Fibroblast of skin of left quadriceps (primary cell): ENCODE measurements around the gene CTAG1B.
A peak's percentile ranks its signal among the peaks of the same experiment; 100 is the strongest.
"Not testable (repeated sequence)": the region's sequence is repeated elsewhere in the genome, so short reads cannot be mapped to it uniquely, and the experiment has no call there.

ENCODE experiments used
- DNase-seq, 2 experiments: peaks; one replicate each; pipeline ENCODE4 v3.0.0-alpha.2; 2013; ENCODE audit warnings: low read depth in 2 of 2

CTAG1B gene

GRCh38 chrX:154620767-154621414 lies 1.8 kb upstream of the CTAG1B start:
- not testable (repeated sequence) for DNase-seq

DNA sequence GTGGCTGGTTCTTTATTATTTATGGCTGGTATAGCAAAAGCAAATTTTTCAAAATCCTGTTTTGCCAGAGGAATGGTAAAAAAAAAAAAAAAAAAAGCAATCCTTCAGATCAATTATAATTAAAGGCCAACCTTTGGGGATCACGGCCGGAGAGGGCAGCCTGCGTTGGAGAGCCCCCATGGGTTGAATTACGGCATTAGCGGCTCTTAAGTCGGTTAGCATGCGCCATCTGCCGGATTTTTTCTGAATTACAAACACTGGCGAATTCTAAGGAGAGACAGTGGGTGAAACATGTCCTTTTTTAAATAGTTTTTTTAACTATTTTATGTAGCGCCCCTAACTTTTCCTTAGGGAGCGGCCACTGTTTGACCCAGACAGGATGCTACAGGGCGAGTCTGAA lies 5.5 kb downstream of the CTAG1B start:
- not testable (repeated sequence) for DNase-seq

GRCh38 chrX:154611146-154611545 lies 7.9 kb downstream of the CTAG1B start:
- DNase-seq, result not testable (repeated sequence)

DNA sequence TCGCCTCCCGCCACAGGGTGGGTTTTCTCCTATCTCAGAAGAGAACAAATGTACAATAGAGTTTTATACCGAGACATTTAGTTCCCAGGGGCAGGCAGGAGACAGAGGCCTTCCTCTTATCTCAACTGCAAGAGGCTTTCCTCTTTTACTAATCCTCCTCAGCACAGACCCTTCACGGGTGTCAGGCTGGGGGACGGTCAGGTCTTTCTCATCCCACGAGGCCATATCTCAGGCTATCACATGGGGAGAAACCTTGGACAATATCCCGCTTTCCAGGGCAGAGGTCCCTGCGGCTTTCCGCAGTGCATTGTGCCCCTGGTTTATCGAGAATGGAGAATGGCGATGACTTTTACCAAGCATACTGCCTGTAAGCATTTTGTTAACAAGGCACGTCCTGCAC lies 10.3 kb downstream of the CTAG1B start:
- not testable (repeated sequence) for DNase-seq

DNA sequence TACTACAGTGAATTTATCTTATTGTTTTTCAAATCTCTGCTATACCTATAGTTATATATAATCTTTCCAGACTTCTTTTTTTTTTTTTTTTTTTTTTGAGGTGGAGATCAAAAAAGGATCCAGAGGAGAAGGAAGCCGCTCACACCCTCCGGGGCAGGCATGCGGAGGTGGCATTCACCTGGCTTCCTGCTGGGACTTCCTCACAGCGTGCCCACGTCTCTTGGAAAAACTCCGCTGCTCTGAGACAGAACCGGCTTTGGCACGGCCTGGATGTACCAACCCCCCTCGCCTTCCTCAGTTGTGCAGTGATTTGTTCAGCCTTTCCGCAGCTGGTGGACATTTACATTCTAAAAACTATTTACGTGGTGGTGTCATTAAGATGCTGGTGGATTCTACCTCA lies 11.1 kb downstream of the CTAG1B start:
- not testable (repeated sequence) for DNase-seq

DNA sequence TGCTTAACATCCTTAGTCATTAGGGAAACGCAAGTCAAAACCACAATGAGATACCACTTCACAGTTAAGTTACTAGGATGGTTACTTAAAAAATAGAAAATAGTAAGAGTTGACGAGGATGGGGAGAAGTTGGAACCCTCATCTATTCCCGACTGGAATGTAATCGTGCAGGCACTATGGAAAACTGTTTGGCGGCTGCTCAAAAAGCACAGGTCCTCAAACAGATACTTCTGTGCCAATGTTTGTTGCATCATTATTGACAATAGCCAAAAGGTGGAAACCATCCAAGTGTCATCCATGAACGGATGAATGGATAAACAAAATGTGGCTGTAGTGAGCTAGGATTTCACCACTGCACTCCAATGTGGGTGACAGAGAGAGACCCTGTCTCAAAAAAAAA lies 11.7 kb downstream of the CTAG1B start:
- DNase-seq, result no peak

GRCh38 chrX:154605566-154605965 lies 13.5 kb downstream of the CTAG1B start:
- DNase-seq, result no peak

DNA sequence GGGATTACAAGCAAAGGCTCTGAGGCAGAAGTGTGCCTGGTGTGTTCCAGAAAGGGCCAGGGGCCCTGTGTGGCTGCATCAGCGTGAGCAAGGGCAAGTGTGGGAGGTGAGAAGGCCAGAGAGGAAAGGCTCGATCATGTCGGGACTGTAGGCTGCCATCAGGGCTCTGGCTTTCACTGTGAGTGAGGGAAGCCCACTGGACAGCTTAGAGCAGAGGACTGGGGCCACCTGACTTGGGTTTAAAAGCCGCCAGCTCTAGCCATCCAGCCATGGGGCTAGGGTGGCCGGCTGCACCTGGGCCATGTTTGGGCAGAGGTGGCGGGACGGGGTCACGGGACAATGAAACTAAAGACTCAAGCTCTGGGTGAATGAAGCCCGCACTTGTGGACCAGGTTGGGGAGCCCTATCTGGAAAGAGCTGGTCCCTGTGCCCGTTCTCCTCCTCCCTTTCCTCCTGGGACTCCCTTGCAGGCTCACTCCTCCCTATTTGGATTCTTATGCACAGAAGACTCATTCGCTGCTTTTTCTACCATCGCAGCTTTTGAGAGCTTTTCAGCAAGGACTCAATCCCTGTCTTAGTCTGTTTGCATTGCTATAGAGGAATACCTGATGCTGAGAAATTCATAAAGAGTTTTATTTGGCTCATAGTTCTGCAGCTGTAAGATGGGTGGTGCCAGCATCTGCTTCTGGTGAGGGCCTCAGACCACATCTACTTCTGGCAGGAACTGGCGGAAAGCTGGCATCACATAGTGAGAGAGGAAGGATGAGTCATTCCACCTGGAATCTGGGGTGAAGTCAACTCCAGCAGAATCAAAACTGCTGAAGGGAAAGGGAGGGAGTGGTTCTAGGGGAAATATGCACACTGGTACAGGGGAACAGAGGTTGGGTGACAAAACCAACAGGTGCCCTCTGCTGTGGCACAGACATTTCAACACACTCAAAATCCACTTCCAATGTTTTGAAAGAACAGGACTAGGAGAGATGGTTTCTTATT lies 15.3 kb downstream of the CTAG1B start:
- DNase-seq, result peak in 1 of 2 experiments; percentile 20

DNA sequence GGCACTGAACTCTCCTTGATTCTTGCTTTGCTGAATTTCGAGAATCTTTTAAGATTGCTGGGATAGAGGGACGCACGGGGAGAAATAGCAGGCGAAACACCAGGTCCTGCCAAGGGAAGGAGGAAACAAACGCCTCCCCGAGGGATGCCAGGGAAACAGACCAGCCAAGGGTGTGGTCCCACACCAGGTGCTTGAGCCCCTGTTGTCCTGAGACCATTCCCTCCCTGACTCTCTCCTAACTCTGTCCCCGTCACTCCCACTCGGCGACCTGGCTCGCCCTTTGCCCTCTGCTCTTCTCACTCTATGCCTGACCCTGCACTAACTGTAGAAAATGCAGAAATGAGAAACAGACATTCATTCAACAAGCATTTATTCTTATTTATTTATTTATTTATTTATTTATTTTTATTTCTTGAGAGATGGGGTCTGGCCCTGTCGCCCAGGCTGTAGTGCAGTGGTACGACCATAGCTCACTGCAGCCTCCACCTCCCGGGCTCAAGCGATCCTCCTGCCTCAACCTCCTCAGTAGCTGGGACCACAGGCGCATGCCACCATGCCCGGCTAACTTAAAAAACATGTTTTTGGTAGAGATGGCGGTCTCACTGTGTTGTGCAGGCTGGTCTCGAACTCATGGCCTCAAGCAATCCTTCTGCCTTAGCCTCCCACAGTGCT lies 16.2 kb downstream of the CTAG1B start:
- no peak for DNase-seq

DNA sequence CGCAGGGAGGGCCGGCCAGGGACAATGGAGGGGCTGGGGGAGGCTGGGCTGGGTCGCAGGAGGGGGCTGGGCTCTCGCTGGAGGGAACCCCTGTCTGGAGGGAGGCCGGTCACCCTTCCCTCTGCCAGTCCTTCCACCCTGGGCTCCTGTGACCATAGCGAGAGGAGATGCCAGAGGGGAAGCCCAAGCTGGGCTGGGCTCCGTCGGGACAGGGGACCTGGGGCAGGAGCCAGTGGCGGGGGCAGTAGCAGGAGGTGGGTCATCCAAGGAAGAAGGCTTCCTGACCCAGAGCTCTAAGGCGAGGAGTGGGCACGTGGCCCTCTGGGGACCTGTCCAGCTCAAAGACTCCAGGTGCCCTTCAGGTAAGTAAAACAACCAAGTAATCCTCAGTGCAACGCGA lies 16.9 kb downstream of the CTAG1B start:
- no peak for DNase-seq

DNA sequence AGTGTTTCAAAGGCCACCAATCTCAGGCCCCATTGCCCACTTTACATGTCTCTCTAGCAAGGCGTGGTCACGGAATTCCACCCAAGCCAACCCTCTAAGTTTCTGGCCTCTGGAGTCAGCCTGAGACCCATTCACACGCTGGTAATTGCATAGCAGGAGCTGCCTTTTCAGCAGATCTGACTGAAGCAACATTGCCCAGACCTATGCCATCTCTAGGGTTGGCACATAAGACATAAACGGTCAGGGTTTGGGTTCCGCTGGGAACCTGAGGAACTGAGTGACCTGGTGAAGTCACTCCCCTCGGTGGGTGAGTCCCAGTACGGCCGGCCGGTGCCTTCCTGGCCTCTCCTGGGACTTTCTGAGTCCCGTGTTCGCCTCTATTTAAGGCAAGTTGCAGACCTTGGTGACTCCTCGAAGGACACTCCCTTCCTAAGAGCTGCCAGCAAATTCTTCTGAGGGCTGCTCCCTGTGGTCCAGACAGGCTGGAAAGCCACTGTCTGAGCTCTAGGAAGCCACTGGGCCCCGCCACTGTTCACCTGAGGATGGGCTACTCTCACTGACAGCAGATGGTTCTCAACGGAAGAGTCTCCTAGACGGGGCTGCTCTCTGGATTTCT lies 18.2 kb downstream of the CTAG1B start:
- DNase-seq, result no peak

- DNase-seq, result no peak
These were observed 19.6 kb downstream of the CTAG1B start for GRCh38 chrX:154599531-154599930.

GRCh38 chrX:154598656-154599055 lies 20.4 kb downstream of the CTAG1B start:
- DNase-seq, result no peak

DNA sequence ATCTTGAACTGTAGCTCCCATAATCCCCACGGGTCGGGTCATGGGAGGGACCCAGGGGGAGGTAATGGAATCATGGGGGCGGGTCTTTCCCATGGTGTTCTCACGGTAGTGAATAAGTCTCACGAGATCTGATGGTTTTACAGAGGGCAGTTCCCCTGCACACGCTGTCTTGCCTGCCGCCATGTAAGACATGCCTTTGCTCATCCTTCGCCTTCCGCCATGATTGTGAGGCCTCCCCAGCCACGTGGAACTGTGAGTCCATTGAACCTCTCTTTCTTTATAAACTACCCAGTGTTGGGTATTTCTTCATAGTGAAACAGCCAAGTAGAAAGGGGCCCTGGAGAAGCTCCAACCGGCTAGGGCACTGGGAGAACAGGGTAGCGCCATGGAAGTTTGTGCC lies 21.9 kb downstream of the CTAG1B start:
- no peak for DNase-seq

GRCh38 chrX:154596290-154596929 lies 22.7 kb downstream of the CTAG1B start:
- peak; percentile 80 to 81 for DNase-seq

GRCh38 chrX:154595559-154596249 lies 23.4 kb downstream of the CTAG1B start:
- DNase-seq, result no peak

DNA sequence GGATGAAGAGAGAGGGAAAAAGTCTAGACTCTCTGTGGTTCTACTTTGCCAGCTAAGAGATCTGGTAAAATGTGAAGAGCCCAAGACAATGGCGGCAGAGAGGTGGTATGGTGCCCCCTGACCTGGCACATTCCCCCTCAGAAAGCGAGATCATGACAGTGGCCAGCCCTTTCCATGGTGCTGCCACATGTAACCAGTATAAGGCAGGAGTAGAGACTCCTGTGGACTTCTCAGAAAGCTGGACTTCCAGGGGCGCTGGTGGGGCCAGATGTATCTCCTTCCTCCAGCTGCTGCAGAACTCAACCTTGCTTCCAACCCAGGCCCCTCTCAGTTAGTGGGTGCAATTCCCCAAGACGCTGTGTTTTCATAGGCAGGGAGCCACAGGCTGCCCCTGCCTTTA lies 24.6 kb downstream of the CTAG1B start:
- no peak for DNase-seq

GRCh38 chrX:154593201-154593600 lies 25.9 kb downstream of the CTAG1B start:
- DNase-seq, result no peak

- DNase-seq, result no peak
These were observed 26.6 kb downstream of the CTAG1B start for GRCh38 chrX:154592505-154592904.

DNA sequence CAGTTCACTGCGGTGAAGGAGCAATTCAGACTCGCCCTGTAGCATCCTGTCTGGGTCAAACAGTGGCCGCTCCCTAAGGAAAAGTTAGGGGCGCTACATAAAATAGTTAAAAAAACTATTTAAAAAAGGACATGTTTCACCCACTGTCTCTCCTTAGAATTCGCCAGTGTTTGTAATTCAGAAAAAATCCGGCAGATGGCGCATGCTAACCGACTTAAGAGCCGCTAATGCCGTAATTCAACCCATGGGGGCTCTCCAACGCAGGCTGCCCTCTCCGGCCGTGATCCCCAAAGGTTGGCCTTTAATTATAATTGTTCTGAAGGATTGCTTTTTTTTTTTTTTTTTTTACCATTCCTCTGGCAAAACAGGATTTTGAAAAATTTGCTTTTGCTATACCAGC lies 28.7 kb downstream of the CTAG1B start:
- DNase-seq, result not testable (repeated sequence)
